ENCODE measurements around the gene PCBP1.

DNA sequence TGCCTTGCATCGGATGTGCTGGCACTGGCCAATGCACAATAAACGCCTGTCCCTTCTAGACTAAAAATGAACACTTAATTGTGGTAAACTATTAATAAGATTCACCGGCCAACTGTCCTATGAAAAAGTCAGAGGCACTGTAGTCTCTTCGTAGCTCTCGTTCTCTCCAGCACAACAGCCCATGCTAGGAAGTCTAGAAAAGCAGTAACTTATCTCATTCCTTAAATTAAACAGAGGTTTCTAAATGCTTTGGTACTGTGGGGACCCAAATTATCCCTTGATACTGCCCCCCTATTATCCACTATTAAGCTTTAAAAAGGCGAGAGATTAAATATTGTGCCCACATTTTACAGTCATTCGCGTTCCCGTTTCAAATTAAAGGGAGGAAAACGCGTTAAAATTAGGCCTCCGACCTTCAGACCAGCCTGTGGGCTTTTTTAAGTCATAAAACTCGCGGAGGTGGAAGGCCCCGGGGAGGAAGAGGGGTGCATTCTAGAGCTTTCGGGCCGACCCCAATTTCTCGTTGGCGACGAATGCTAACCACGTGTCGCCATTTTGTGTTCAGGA lies 1.5 kb upstream of the PCBP1 start:
- TF ChIP-seq, protein P1, sequence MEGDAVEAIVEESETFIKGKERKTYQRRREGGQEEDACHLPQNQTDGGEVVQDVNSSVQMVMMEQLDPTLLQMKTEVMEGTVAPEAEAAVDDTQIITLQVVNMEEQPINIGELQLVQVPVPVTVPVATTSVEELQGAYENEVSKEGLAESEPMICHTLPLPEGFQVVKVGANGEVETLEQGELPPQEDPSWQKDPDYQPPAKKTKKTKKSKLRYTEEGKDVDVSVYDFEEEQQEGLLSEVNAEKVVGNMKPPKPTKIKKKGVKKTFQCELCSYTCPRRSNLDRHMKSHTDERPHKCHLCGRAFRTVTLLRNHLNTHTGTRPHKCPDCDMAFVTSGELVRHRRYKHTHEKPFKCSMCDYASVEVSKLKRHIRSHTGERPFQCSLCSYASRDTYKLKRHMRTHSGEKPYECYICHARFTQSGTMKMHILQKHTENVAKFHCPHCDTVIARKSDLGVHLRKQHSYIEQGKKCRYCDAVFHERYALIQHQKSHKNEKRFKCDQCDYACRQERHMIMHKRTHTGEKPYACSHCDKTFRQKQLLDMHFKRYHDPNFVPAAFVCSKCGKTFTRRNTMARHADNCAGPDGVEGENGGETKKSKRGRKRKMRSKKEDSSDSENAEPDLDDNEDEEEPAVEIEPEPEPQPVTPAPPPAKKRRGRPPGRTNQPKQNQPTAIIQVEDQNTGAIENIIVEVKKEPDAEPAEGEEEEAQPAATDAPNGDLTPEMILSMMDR (conservative IDR thresholded peaks at IDR 0.05; ENCODE audit: low read length) = no peak; the same call in 1 of the 2 replicates
- no peak for TF ChIP-seq EZH2phosphoT487 (IDR thresholded peaks at IDR 0.05; ENCODE audit: borderline replicate concordance, low read depth, low read length)

Measured in OCI-LY7 (cell line).